DND-41 (cell line): ENCODE data around the gene SLCO4A1.

Experiments
- ATAC-seq: fragments of 200-7000 bp; cut with Tn5 transposase; 3 replicates; pipeline ENCODE4 v1.9.1; 2021; ENCODE audit warnings: low read depth; ENCODE audit not compliant: insufficient read depth
- DNase-seq: peaks from one replicate; pipeline ENCODE4 v3.0.0-alpha.2; 2020
- H2AFZ ChIP-seq: 2 replicates; pipeline ENCODE4 v1.6.0; 2012; ENCODE audit warnings: low read depth, low read length
- H3K27ac ChIP-seq: 2 replicates; pipeline ENCODE4 v1.5.1; 2012; ENCODE audit warnings: low read length, inconsistent platforms
- H3K27me3 ChIP-seq: fragments of 200-600 bp; sonication (generic); 2 replicates; pipeline ENCODE4 v1.6.0; 2012; ENCODE audit warnings: low read length, mild to moderate bottlenecking, inconsistent platforms; ENCODE audit not compliant: insufficient read depth, poor library complexity
- H3K36me3 ChIP-seq: 2 replicates; pipeline ENCODE4 v1.5.1; 2012; ENCODE audit warnings: low read length, inconsistent platforms; ENCODE audit not compliant: insufficient read depth
- H3K4me1 ChIP-seq: 2 replicates; pipeline ENCODE4 v1.5.1; 2012; ENCODE audit warnings: mild to moderate bottlenecking, low read length; ENCODE audit not compliant: insufficient read depth
- H3K4me2 ChIP-seq: 2 replicates; pipeline ENCODE4 v1.6.0; 2012; ENCODE audit warnings: mild to moderate bottlenecking, moderate library complexity, low read length, inconsistent platforms; ENCODE audit not compliant: insufficient read depth
- H3K4me3 ChIP-seq, 2 experiments: fragments of 200-600 bp in 1 of 2; shearing (Covaris generic) in 1 of 2; 2 replicates each; pipeline ENCODE4 v1.5.1; 2012 to 2016; ENCODE audit warnings: inconsistent platforms in 2 of 2, low read length in 2 of 2, mild to moderate bottlenecking in 2 of 2, low read depth in 1 of 2, moderate library complexity in 1 of 2
- H3K79me2 ChIP-seq: 2 replicates; pipeline ENCODE4 v1.6.0; 2012; ENCODE audit warnings: low read length, inconsistent platforms; ENCODE audit not compliant: insufficient read depth
- H3K9ac ChIP-seq: 2 replicates; pipeline ENCODE4 v1.6.0; 2012; ENCODE audit warnings: low read depth, mild to moderate bottlenecking, inconsistent platforms, low read length, moderate library complexity
- H3K9me3 ChIP-seq: 2 replicates; pipeline ENCODE4 v1.5.1; 2012; ENCODE audit warnings: low read length, moderate library complexity, mild to moderate bottlenecking, inconsistent platforms; ENCODE audit not compliant: insufficient read depth, severe bottlenecking
- H4K20me1 ChIP-seq: 2 replicates; pipeline ENCODE4 v1.6.0; 2012; ENCODE audit warnings: low read length; ENCODE audit not compliant: insufficient read depth
- CTCF ChIP-seq: IDR thresholded peaks from 2 replicates; pipeline ENCODE4 v1.5.1; 2012; ENCODE audit warnings: borderline replicate concordance, low read length, moderate library complexity, mild to moderate bottlenecking; ENCODE audit not compliant: poor library complexity, severe bottlenecking; ENCODE audit errors: extremely low read depth
- EZH2 ChIP-seq: IDR thresholded peaks from 3 replicates; pipeline ENCODE4 v1.6.1; 2012; ENCODE audit warnings: borderline replicate concordance, low read depth, mild to moderate bottlenecking, moderate library complexity, low read length, inconsistent platforms; ENCODE audit not compliant: severe bottlenecking

SLCO4A1 gene

DNA sequence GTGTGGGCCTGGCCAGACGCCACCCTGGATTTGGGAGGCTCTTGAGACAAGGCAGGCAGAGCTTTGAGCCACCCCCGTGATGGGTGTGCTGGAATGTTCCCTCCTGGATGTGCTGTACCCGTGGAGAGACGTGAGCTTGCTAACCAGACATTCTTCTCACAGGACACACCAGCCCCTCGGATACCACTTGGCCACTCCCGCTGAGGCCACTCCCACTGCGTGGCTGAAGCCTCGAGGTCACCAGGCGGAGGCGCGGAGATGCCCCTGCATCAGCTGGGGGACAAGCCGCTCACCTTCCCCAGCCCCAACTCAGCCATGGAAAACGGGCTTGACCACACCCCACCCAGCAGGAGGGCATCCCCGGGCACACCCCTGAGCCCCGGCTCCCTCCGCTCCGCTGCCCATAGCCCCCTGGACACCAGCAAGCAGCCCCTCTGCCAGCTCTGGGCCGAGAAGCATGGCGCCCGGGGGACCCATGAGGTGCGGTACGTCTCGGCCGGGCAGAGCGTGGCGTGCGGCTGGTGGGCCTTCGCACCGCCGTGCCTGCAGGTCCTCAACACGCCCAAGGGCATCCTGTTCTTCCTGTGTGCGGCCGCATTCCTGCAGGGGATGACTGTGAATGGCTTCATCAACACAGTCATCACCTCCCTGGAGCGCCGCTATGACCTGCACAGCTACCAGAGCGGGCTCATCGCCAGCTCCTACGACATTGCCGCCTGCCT lies 14.1 kb downstream of the SLCO4A1 start:
- TF ChIP-seq EZH2, result no peak
- no peak for TF ChIP-seq CTCF
- Histone ChIP-seq H3K4me1 (no peaks in the 10 kb centered on the region), H3K79me2 (peaks cover 41% of the 10 kb centered on the region), H3K4me2 (no peak overlapping the region), H3K27me3 (no peaks in the 10 kb centered on the region), H3K9ac (no peak overlapping the region), H3K4me3 (no peak overlapping the region), H4K20me1 (peaks cover 89% of the 10 kb centered on the region), H3K36me3 (peaks cover 52% of the 10 kb centered on the region), H2AFZ (no peak overlapping the region), H3K9me3 (no peaks in the 10 kb centered on the region), H3K27ac (no peak overlapping the region)
- ATAC-seq (no peak), DNase-seq (no peak)

- no peak overlapping the region for H3K4me3 ChIP-seq
- TF ChIP-seq CTCF (no peak), EZH2 (no peak)
- peaks cover 37% of the 10 kb centered on the region for H3K79me2 ChIP-seq
- H2AFZ ChIP-seq, result no peak overlapping the region
- H3K9me3 ChIP-seq, result no peaks in the 10 kb centered on the region
- no peak overlapping the region for H3K9ac ChIP-seq
- H3K36me3 ChIP-seq, result peaks cover 56% of the 10 kb centered on the region
- ATAC-seq, result no peak
- H3K4me1 ChIP-seq, result no peaks in the 10 kb centered on the region
- peaks cover 88% of the 10 kb centered on the region for H4K20me1 ChIP-seq
- no peaks in the 10 kb centered on the region for H3K27me3 ChIP-seq
- no peak overlapping the region for H3K27ac ChIP-seq
- DNase-seq, result no peak
- no peak overlapping the region for H3K4me2 ChIP-seq
Observed at GRCh38 chr20:62656919-62657588, 14.8 kb downstream of the SLCO4A1 start.

GRCh38 chr20:62657589-62657942 lies 15.3 kb downstream of the SLCO4A1 start:
- ATAC-seq (no peak), DNase-seq (no peak)
- Histone ChIP-seq H4K20me1 (peaks cover 85% of the 10 kb centered on the region), H3K4me2 (no peak overlapping the region), H2AFZ (no peak overlapping the region), H3K27ac (no peak overlapping the region), H3K4me3 (no peak overlapping the region), H3K79me2 (peaks cover 31% of the 10 kb centered on the region), H3K4me1 (no peaks in the 10 kb centered on the region), H3K36me3 (peaks cover 60% of the 10 kb centered on the region), H3K9ac (no peak overlapping the region), H3K9me3 (no peaks in the 10 kb centered on the region), H3K27me3 (no peaks in the 10 kb centered on the region)
- TF ChIP-seq CTCF (no peak), EZH2 (no peak)
